ENCODE results near the gene TPI1.

DNA sequence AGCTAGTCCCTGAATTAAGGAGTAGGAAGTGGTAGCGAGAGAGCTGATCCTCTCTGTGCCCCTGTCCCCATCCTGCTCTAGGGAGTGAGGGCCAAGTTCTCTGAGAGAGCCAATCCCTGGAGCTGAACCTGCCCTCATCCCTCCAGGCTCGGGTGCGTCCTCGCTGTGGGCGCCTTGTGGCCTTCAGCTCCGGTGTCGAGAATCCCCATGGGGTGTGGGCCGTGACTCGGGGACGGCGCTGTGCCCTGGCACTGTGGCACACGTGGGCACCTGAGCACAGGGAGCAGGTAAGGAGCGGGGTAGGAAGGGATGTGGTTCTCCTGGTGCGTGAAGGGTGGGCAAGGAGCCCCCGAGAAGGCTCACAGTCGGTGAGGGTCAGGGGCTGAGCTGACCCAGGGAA is 28.5 kb upstream of the TPI1 start:
- TF ChIP-seq POLR2AphosphoS5 (IDR thresholded peaks at IDR 0.05; ENCODE audit: insufficient read depth, low read depth, low read length), result no peak
- TF ChIP-seq, protein P1, sequence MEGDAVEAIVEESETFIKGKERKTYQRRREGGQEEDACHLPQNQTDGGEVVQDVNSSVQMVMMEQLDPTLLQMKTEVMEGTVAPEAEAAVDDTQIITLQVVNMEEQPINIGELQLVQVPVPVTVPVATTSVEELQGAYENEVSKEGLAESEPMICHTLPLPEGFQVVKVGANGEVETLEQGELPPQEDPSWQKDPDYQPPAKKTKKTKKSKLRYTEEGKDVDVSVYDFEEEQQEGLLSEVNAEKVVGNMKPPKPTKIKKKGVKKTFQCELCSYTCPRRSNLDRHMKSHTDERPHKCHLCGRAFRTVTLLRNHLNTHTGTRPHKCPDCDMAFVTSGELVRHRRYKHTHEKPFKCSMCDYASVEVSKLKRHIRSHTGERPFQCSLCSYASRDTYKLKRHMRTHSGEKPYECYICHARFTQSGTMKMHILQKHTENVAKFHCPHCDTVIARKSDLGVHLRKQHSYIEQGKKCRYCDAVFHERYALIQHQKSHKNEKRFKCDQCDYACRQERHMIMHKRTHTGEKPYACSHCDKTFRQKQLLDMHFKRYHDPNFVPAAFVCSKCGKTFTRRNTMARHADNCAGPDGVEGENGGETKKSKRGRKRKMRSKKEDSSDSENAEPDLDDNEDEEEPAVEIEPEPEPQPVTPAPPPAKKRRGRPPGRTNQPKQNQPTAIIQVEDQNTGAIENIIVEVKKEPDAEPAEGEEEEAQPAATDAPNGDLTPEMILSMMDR (IDR thresholded peaks at IDR 0.05; ENCODE audit: extremely low read depth in 1 of 2, insufficient read depth in 1 of 2, low read depth in 1 of 2, low read length in 2 of 2), result no peak
- no peak for TF ChIP-seq JUN (IDR thresholded peaks at IDR 0.05; ENCODE audit: borderline replicate concordance, insufficient read depth, insufficient read length, low read depth)
- TF ChIP-seq MYC (IDR thresholded peaks at IDR 0.05; ENCODE audit: low read depth, low read length), result no peak
- no peak for TF ChIP-seq POLR2A (IDR thresholded peaks at IDR 0.05; ENCODE audit: low read depth, low read length)
